PC-9 (cell line): ENCODE data around the gene ABHD3.

Source experiments
- EZH2 ChIP-seq: fragments of 200-600 bp; sonication (generic); IDR thresholded peaks from 2 replicates; pipeline ENCODE4 v1.8.0; 2017; ENCODE audit warnings: antibody characterized with exemption, low read depth
- TF ChIP-seq, protein P1 (sequence below): fragments of 200-600 bp; sonication (generic); conservative IDR thresholded peaks from 2 replicates; pipeline ENCODE4 v1.6.1; 2017; ENCODE audit warnings: mixed run types, antibody characterized with exemption, mild to moderate bottlenecking, moderate library complexity

DNA sequence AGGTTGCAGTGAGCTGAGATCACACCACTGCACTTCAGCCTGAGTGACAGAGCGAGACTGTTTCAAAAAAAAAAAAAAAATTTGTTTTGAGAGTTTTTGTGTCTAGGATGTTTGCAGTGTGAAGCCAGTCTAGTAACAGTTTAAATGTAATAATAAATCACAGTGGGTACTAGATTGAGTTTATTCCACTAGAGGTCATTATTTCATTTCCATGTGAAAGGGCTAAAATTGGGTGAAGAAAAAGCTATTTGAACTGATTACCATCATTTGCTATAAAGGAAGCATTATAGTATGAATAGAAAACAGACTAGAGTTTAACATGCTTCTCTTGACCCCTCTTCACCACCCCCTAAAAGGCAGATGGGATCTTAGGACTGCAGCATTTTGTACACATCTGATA lies 72.2 kb downstream of the ABHD3 start:
- TF ChIP-seq EZH2, result no peak
- TF ChIP-seq, protein P1, sequence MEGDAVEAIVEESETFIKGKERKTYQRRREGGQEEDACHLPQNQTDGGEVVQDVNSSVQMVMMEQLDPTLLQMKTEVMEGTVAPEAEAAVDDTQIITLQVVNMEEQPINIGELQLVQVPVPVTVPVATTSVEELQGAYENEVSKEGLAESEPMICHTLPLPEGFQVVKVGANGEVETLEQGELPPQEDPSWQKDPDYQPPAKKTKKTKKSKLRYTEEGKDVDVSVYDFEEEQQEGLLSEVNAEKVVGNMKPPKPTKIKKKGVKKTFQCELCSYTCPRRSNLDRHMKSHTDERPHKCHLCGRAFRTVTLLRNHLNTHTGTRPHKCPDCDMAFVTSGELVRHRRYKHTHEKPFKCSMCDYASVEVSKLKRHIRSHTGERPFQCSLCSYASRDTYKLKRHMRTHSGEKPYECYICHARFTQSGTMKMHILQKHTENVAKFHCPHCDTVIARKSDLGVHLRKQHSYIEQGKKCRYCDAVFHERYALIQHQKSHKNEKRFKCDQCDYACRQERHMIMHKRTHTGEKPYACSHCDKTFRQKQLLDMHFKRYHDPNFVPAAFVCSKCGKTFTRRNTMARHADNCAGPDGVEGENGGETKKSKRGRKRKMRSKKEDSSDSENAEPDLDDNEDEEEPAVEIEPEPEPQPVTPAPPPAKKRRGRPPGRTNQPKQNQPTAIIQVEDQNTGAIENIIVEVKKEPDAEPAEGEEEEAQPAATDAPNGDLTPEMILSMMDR, result no peak
